GM10248 (cell line): ENCODE results near the gene CILP.

Experiments used
- CTCF ChIA-PET: fragments of 300-600 bp; sonication (Branson Sonifier 250); formaldehyde crosslinking; extraction: SDS; loops from one replicate; lab custom pipeline; 2021; ENCODE audit warnings: antibody characterized with exemption; lab: Yijun Ruan, JAX
- POLR2A ChIA-PET: fragments of 350-650 bp; sonication (Branson Sonifier 250); formaldehyde crosslinking; extraction: SDS; loops from one replicate; lab custom pipeline; 2020; ENCODE audit warnings: antibody characterized with exemption; lab: Yijun Ruan, JAX
- DNase-seq: peaks from one replicate; pipeline ENCODE4 v3.0.0; 2012; ENCODE audit errors: extremely low spot score
- TF ChIP-seq, protein P1 (sequence below): IDR thresholded peaks from 2 replicates; pipeline ENCODE4 v1.5.1; 2012; ENCODE audit warnings: mild to moderate bottlenecking, low read depth; ENCODE audit errors: extremely low read depth, missing control alignments, control extremely low read depth

CILP gene, protein sequence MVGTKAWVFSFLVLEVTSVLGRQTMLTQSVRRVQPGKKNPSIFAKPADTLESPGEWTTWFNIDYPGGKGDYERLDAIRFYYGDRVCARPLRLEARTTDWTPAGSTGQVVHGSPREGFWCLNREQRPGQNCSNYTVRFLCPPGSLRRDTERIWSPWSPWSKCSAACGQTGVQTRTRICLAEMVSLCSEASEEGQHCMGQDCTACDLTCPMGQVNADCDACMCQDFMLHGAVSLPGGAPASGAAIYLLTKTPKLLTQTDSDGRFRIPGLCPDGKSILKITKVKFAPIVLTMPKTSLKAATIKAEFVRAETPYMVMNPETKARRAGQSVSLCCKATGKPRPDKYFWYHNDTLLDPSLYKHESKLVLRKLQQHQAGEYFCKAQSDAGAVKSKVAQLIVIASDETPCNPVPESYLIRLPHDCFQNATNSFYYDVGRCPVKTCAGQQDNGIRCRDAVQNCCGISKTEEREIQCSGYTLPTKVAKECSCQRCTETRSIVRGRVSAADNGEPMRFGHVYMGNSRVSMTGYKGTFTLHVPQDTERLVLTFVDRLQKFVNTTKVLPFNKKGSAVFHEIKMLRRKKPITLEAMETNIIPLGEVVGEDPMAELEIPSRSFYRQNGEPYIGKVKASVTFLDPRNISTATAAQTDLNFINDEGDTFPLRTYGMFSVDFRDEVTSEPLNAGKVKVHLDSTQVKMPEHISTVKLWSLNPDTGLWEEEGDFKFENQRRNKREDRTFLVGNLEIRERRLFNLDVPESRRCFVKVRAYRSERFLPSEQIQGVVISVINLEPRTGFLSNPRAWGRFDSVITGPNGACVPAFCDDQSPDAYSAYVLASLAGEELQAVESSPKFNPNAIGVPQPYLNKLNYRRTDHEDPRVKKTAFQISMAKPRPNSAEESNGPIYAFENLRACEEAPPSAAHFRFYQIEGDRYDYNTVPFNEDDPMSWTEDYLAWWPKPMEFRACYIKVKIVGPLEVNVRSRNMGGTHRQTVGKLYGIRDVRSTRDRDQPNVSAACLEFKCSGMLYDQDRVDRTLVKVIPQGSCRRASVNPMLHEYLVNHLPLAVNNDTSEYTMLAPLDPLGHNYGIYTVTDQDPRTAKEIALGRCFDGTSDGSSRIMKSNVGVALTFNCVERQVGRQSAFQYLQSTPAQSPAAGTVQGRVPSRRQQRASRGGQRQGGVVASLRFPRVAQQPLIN

DNA sequence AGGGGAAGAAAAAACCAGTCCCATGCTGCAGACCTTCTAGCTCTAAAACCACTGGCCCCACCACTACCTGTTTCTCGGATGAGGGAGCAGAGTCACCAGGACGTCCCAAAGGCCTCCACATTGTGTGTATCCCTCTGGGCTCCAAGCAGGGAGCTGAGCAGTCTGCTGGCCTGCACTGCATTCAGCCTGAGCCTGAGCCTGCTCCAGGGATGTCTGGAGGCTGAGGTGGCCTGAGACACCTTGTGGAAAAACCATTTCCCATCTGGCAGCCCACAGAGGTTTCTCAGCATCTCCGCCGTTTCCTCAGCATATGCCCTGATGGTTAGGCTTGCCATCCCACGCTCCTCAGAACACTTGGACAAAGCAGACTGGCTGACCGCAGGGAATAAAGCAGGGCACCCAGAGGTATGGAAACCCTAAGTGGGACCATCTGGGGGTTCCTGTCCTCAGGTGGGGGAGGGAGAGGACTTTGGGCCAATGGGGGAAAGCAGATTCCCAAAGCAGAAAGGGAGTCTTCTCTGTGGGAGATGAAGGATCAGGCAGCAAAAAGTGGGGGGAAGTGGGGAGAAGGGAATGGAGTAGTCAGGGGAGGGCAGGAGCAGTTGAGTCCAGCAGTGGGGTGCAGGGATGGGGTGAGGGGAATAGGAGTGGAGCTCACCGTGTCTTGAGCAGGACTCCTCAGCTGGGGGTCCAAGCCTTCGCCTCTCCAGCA lies at the start of gene CILP:
TSS of gene CILP (minus strand) at position 704 of the 712 bp plus-strand sequence. CDS start 1,718 bp downstream, outside the sequence.
- ChIA-PET POLR2A (interaction anchor here (1.7 kb wide), 1 partner anchor 94 kb away, joined by 5 read pairs; the partner anchor contains the start of gene RNU5B-1), CTCF (interaction anchor here (0.9 to 3.1 kb wide), 13 partner anchors 10 to 148 kb away, joined by 3 to 22 read pairs (median 5); partner anchors contain the start of genes CLPX and RNU5B-1)
- TF ChIP-seq, protein P1, sequence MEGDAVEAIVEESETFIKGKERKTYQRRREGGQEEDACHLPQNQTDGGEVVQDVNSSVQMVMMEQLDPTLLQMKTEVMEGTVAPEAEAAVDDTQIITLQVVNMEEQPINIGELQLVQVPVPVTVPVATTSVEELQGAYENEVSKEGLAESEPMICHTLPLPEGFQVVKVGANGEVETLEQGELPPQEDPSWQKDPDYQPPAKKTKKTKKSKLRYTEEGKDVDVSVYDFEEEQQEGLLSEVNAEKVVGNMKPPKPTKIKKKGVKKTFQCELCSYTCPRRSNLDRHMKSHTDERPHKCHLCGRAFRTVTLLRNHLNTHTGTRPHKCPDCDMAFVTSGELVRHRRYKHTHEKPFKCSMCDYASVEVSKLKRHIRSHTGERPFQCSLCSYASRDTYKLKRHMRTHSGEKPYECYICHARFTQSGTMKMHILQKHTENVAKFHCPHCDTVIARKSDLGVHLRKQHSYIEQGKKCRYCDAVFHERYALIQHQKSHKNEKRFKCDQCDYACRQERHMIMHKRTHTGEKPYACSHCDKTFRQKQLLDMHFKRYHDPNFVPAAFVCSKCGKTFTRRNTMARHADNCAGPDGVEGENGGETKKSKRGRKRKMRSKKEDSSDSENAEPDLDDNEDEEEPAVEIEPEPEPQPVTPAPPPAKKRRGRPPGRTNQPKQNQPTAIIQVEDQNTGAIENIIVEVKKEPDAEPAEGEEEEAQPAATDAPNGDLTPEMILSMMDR = no peak
- DNase-seq = no peak

DNA sequence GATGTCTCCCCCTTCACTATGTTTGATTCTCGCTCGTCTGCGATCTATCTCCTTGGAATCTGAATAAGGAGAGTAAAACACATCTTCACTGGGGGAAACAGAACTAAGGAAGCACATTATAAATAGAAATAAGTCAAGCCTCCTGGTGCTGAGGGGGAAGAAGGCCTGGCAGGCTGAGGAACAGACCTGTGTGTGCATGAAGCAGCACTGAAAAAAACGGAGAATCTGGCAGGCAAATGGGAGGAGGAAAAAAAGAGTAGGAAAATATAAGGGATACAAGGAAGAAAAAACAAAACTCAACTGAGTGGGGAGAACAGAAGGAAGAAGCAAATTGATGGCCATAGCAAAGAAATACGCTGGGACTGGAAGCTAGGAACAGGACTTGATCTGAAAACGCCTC lies 49.7 kb upstream of the CILP start:
- ChIA-PET CTCF (interaction anchor here (0.9 kb wide), 2 partner anchors 18 to 27 kb away, joined by 3 read pairs; no protein-coding TSS in a partner anchor), POLR2A (no interaction called here)
- TF ChIP-seq, protein P1 = no peak
- DNase-seq = no peak

DNA sequence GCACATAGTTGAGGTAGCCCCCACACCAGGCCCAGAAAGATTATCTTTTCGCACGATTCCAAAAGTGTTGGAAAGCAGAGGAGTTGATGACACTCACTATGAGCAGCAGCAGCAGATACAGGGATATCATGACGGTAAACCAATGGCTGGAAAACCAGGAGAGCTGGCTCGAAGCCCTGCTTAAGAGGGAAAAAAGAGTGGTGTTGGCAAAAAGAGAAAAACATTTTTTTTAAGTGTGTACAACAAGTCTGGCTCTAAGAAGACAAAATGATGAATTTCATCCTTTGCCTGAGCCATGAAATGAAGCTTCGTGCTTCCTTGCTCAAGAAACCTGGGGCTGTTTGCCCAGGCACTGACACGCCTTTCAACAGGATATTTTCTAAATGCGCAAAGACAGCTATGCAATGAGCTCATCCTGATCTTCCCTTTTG lies 48.1 kb upstream of the CILP start:
- CTCF ChIA-PET = interaction anchor here (0.8 to 1.9 kb wide), 3 partner anchors 13 to 39 kb away, joined by 3 to 4 read pairs (median 3); no protein-coding TSS in a partner anchor
- TF ChIP-seq, protein P1 = no peak
- POLR2A ChIA-PET = no interaction called here
- no peak for DNase-seq

DNA sequence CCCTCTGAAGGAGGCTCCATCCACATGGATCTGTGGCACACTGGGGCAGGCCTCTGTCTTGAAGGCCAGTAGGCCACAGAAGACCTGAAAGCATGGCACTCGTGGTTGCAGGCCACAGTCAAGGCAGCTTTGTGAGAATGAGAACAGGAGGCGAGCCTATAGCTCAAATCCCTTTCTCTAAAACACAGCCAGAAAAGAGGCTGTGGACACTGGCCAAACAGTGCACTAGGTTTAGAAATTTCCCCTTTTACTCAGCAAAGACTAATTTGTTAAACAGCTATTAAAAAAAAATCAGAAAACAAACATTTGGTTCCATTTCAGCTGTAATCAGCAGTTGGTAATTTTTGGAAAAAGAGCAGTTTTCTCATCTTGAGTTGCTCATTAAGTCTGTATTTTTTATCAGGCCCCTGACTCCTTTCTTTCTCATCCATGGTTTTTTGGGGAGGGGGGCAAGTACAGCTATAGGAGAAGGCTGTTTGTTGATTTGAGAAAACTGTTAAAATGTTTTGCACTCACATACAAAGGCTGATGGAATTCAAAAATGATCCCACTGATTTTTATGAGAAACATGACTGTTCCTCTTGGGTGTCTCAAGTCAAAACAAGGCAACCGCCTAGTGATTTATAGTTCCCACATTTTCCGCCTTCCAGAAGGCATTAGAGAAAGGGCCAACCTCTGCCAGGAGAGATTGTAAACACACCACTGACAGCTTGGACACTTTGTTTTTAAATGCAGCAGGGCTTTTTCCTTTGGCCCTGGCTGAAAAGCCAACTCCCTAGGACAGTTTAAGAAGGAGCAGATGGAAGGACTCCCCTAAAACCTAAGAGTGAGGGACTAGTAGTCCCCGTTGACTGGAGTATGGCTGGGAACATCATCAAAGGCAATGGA lies 47.3 kb upstream of the CILP start:
- TF ChIP-seq, protein P1 = no peak
- DNase-seq = no peak
- POLR2A ChIA-PET = no interaction called here

DNA sequence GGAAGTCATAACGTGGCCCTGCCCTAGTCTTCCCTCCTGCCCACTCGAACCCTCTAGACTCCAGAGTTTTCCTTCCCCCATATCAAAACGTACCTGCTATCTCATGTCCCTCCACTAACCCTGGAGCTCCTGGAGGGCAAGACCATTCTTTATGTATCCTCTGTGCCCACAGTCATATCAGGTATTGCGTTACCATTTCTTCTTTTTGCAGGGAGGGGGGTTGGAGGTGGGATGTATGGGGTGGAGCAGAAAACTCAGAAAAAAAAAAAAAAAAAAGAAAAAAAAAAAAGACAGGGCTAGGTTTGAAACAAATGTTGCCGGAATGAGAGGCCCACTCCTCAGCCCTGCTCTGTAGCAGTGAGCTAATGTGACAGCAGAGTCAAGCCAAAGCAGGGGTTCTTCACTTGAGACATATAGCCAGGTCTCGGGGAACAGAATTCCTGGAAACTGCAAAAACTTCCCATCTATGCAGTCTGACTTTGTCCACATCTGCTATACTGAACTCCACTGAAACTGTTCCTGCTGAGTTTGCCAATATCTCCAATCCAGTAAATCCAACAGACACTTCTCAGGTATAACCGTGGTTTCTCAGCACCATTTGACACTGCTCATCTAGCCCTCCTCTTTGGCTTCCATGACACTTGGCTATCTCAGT lies 44.3 kb upstream of the CILP start:
- ChIA-PET CTCF (interaction anchor here (1.6 kb wide), 1 partner anchor 31 kb away, joined by 3 read pairs; the partner anchor contains the start of gene PARP16), POLR2A (no interaction called here)
- TF ChIP-seq, protein P1 = no peak
- DNase-seq = no peak

More for the DNA sequence above, 47.3 kb upstream of the CILP start:
- CTCF ChIA-PET = interaction anchor here (0.9 to 1.9 kb wide), 6 partner anchors 9 to 38 kb away, joined by 3 to 6 read pairs (median 4); no protein-coding TSS in a partner anchor
